Kidney epithelial cell (primary cell): ENCODE results near the gene TMEM240. TPM values are rescaled to one million over a fixed set of nuclear protein-coding genes. Genes with fewer than 3 reads are reported as not detected.

Source experiments
- DNase-seq: peaks from one replicate; pipeline ENCODE4 v3.0.0-alpha.2; 2010; ENCODE audit warnings: low read depth
- H3K27me3 ChIP-seq: 2 replicates; pipeline ENCODE4 v1.6.0; 2011; ENCODE audit warnings: low read length; ENCODE audit not compliant: control insufficient read depth, insufficient read depth
- H3K36me3 ChIP-seq: 2 replicates; pipeline ENCODE4 v1.5.1; 2011; ENCODE audit warnings: low read length; ENCODE audit not compliant: control insufficient read depth, insufficient read depth
- H3K4me3 ChIP-seq: 2 replicates; pipeline ENCODE4 v1.5.1; 2011; ENCODE audit warnings: low read depth, mild to moderate bottlenecking, control low read depth, low read length
- total RNA-seq: library from RNA; depleted of rRNA; stranded (reverse); fragments of >200 nt; gene quantifications from 2 replicates; pipeline ENCODE4 v1.2.3, GENCODE V29; 2015
- TF ChIP-seq, protein P1 (sequence below): IDR thresholded peaks from 2 replicates; pipeline ENCODE4 v1.5.1; 2011; ENCODE audit warnings: mild to moderate bottlenecking, moderate library complexity, low read length, control low read depth, inconsistent platforms; ENCODE audit not compliant: insufficient read depth, poor library complexity, severe bottlenecking

The TMEM240 gene
- total RNA-seq, 1 donor from 2014 or later: 3.9 TPM

DNA sequence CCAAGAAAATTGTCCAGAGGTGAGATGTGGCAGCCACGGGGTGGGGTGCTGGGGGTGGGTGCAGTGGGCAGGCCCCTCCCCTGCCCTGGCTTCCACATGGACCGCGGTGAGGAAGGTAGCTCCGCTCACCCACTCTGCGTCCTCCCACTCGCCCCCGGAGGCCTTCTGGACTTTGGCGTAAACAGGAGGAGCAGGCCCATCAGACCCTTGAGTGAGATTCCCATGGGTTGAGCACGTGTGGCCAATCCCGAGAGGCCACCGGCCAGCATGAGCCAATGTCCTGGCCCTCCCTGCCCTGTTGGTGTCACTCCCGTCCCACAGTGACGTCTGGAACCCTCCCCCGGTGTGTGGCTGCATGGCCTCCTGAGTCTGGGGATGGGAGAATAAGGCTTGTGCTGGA is 8.2 kb upstream of the TMEM240 start:
- H3K27me3 ChIP-seq: no peaks in the 10 kb centered on the region
- DNase-seq: no peak
- no peak overlapping the region for H3K4me3 ChIP-seq
- TF ChIP-seq, protein P1, sequence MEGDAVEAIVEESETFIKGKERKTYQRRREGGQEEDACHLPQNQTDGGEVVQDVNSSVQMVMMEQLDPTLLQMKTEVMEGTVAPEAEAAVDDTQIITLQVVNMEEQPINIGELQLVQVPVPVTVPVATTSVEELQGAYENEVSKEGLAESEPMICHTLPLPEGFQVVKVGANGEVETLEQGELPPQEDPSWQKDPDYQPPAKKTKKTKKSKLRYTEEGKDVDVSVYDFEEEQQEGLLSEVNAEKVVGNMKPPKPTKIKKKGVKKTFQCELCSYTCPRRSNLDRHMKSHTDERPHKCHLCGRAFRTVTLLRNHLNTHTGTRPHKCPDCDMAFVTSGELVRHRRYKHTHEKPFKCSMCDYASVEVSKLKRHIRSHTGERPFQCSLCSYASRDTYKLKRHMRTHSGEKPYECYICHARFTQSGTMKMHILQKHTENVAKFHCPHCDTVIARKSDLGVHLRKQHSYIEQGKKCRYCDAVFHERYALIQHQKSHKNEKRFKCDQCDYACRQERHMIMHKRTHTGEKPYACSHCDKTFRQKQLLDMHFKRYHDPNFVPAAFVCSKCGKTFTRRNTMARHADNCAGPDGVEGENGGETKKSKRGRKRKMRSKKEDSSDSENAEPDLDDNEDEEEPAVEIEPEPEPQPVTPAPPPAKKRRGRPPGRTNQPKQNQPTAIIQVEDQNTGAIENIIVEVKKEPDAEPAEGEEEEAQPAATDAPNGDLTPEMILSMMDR: no peak
- no peaks in the 10 kb centered on the region for H3K36me3 ChIP-seq

DNA sequence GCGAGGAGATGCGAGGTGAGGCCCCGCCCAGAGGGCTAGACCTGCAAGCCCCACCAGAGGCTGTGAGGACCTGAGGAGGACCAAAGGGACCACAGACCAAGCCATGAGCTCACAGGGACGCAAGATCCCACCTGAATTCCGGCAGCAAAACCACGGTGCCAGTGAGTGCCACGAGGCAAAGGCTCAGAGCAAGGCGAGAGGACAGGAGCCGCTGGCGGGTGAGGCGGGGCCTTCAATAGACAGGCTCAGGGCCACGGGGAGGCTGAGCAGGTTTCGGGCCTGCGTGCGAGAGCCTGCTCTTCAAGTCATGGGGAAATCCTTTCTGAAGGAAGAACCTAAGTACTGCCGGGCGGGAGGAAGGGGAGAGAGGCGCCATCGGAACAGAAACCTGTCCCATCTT is 7.1 kb upstream of the TMEM240 start:
- Histone ChIP-seq H3K27me3 (no peaks in the 10 kb centered on the region), H3K36me3 (no peaks in the 10 kb centered on the region), H3K4me3 (no peak overlapping the region)
- TF ChIP-seq, protein P1: no peak
- no peak for DNase-seq

DNA sequence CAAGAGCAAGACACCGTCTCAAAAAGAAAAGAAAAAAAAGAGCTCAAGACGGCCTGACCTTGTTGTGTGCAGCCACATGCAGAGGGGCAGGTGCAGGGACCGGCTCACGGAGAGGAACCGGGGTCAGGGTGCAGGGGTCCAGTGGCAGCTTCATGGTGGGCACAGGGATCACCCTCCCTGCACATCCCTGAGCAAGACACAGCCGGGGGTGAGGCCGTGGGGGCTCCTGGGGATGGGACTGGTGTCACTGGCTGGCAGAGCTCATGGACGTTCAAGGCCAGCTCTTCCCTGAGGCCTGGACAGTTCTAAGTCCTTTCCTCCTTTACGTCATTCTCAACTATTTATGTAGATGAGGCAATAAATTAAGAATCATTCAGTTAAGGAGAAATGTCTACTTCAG is 6.6 kb upstream of the TMEM240 start:
- H3K36me3 ChIP-seq: no peaks in the 10 kb centered on the region
- H3K27me3 ChIP-seq: no peaks in the 10 kb centered on the region
- H3K4me3 ChIP-seq: no peak overlapping the region
- TF ChIP-seq, protein P1: no peak
- no peak for DNase-seq

DNA sequence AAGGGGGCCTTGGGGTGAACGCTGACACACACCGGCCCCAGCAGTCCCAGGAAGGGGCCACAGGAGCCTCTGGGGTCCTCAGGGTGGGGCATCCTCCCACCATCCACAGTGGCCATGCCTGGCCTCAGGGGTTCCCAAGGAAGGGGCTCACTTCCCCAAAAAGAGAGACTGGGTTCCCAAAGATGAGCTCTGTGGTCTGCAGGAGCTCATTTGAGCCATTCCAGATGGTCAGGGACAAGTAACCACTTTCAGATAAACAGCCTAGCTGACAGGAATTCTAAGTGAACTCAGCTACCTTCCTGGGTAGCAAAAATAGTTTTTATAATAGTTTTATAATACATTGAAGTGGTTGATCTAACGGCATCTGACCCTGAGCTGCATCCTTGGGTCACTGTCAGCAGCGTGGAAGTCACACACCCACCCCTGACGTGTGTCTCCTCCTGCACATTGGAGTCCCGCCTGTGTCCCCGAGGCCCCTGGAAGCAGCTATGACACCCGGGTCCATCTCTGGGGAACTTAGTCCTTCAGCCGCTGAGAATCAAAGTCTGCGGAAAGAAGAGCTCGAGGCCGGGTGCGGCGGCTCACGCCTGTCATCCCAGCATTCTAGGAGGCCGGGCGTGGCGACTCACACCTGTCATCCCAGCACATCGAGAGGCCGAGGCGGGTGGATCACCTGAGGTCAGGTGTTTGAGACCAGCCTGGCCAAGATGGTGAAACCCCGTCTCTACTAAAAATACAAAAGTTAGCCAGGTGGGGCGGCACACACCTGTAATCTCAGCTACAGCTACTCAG is 5.7 kb upstream of the TMEM240 start:
- Histone ChIP-seq H3K27me3 (no peaks in the 10 kb centered on the region), H3K36me3 (no peaks in the 10 kb centered on the region), H3K4me3 (no peak overlapping the region)
- DNase-seq: no peak
- TF ChIP-seq, protein P1: no peak

DNA sequence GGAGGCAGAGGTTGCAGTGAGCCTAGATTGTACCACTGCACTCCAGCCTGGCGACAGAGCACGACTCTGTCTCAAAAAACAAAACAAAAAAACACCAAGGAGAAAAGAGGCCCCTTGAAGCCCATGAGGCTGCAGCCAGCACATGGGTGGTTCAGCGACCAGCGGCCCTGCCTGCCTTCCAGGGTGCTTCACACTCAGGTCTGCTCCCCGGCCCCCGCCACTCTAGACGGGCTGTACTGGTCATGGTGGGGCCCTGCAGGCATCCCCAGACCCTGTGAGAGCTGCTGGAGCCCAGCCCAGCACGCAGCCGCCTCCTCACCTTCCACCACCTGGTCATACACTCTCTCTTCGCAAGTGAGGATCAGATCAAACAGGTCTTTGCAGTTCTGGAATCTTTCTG is 4.1 kb upstream of the TMEM240 start:
- DNase-seq: no peak
- Histone ChIP-seq H3K4me3 (no peak overlapping the region), H3K27me3 (no peaks in the 10 kb centered on the region), H3K36me3 (no peaks in the 10 kb centered on the region)
- TF ChIP-seq, protein P1: no peak

DNA sequence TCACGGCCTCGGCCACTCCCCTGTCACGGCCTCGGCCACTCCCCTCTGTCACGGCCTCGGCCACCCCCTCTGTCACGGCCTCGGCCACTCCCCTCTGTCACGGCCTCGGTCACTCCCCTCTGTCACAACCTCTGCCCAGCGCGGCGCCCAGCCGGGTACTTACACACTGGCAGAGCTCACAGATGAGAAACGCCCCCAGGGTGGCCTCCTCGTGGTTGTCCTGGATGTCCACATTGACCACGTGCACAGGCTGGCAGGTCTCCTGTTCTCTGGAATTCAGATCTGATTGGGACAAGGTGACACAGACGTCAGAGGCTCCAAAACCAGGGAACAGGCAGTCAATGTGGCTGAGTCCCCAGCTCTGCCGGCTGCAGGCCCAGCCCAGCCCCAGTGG is 3.3 kb upstream of the TMEM240 start:
- Histone ChIP-seq H3K36me3 (no peaks in the 10 kb centered on the region), H3K27me3 (no peaks in the 10 kb centered on the region), H3K4me3 (no peak overlapping the region)
- TF ChIP-seq, protein P1: no peak
- DNase-seq: no peak
